Gastrocnemius medialis (tissue), 4 donors: ENCODE data around the gene WNT7A. TPM values are rescaled to one million over a fixed set of nuclear protein-coding genes. Genes with fewer than 3 reads are reported as not detected.

ENCODE experiments used
- ATAC-seq, 2 donors: fragments of 150-250 bp; one replicate each; pipeline ENCODE4 v1.9.1; 2016
- DNase-seq, 2 donors: peaks; one replicate each; pipeline ENCODE4 v3.0.0-alpha.2; 2019
- H3K27ac ChIP-seq, 4 donors: fragments of 200-600 bp; sonication (generic); 1 replicate in 1 of 4; 2 replicates in 3 of 4; pipeline ENCODE4 v1.5.1; 2016 to 2018; ENCODE audit warnings: mild to moderate bottlenecking in 2 of 4, moderate library complexity in 1 of 4
- H3K27me3 ChIP-seq, 3 donors: fragments of 200-600 bp; sonication (generic) in 2 of 3; 1 replicate in 1 of 3; 2 replicates in 2 of 3; pipeline versions ENCODE4 v1.5.1 to v1.6.0; 2016 to 2019; ENCODE audit warnings: mild to moderate bottlenecking in 1 of 3, moderate library complexity in 1 of 3
- H3K36me3 ChIP-seq, 2 donors: fragments of 200-600 bp; sonication (generic) in 1 of 2; one replicate each; pipeline ENCODE4 v1.5.1; 2017 to 2018
- H3K4me1 ChIP-seq, 2 donors: fragments of 200-600 bp; sonication (generic) in 1 of 2; one replicate each; pipeline ENCODE4 v1.5.1; 2016 to 2017; ENCODE audit warnings: mild to moderate bottlenecking in 2 of 2
- H3K4me3 ChIP-seq, 4 donors: fragments of 200-600 bp; sonication (generic) in 3 of 4; 1 replicate in 1 of 4; 2 replicates in 3 of 4; pipeline ENCODE4 v1.5.1; 2016 to 2019; ENCODE audit warnings: mild to moderate bottlenecking in 2 of 4
- H3K9me3 ChIP-seq, 3 donors: fragments of 200-600 bp; sonication (generic) in 2 of 3; 1 replicate in 1 of 3; 2 replicates in 2 of 3; pipeline ENCODE4 v1.5.1; 2016 to 2019
- CTCF ChIP-seq, 5 experiments: fragments of 450-650 bp in 3 of 5; fragments of 200-600 bp in 2 of 5; sonication (generic) in 2 of 5; IDR thresholded peaks in 4 of 5; conservative IDR thresholded peaks in 1 of 5; 1 replicate in 4 of 5; 2 replicates in 1 of 5; pipeline ENCODE4 v1.5.1; 2016 to 2019; ENCODE audit warnings: antibody characterized with exemption in 5 of 5, mild to moderate bottlenecking in 3 of 5, moderate library complexity in 3 of 5
- POLR2A ChIP-seq, 2 donors: fragments of 450-650 bp; IDR thresholded peaks; one replicate each; pipeline ENCODE4 v1.6.1; 2017; ENCODE audit warnings: antibody characterized with exemption in 2 of 2, mild to moderate bottlenecking in 2 of 2, moderate library complexity in 2 of 2
- in situ Hi-C, 4 donors: fragments of 200-750 bp; cut with MboI; loops; one replicate each; pipeline versions ENCODE4 v1.15.0 to v1.8.0; 2017; ENCODE audit warnings: low sequenced_read_pairs in 4 of 4
- intact Hi-C: fragments of 100-400 bp; cut with DNase I; formaldehyde crosslinking; loops from one replicate; pipeline ENCODE4 v1.15.1; 2023; ENCODE audit warnings: low total_unique reads
- total RNA-seq, 4 donors: library from RNA; depleted of rRNA; stranded (reverse); fragments of >200 nt; gene quantifications; one replicate each; pipeline versions ENCODE4 v1.1.0 to v1.2.3, GENCODE V29; 2016

The WNT7A gene
- total RNA-seq, 4 donors from 2014 or later: not detected

DNA sequence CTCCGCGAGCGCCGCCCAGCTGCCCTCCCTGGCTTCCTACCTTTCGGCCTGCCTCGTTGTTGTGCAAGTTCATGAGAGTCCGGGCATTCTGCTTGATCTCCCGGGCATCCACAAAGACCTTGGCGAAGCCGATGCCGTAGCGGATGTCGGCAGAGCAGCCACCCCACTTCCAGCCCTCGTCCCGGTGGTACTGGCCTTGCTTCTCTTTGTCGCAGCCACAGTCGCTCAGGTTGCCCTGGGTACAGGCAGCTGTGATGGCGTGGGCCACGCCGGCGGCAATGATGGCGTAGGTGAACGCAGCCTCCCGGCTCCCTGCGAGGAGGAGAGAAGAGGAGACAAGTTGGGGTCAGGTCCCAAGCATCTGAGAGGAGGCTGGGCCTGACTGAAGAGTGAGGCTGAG lies 25.4 kb downstream of the WNT7A start:
- Histone ChIP-seq H3K9me3 (no peaks in the 10 kb centered on the region), H3K36me3 (no peaks in the 10 kb centered on the region), H3K27ac (no peak overlapping the region), H3K4me3 (no peak overlapping the region), H3K27me3 (peaks cover 3 to 13% (median 11%) of the 10 kb centered on the region in 3 donors), H3K4me1 (no peaks in the 10 kb centered on the region)
- ATAC-seq: no peak
- DNase-seq: no peak
- in situ Hi-C loops (no loop called here), intact Hi-C loops (no loop called here)
- no peak for TF ChIP-seq CTCF (IDR thresholded peaks at IDR 0.05 in 4 of 5, conservative IDR thresholded peaks at IDR 0.05 in 1 of 5)
- TF ChIP-seq POLR2A (IDR thresholded peaks at IDR 0.05): no peak

DNA sequence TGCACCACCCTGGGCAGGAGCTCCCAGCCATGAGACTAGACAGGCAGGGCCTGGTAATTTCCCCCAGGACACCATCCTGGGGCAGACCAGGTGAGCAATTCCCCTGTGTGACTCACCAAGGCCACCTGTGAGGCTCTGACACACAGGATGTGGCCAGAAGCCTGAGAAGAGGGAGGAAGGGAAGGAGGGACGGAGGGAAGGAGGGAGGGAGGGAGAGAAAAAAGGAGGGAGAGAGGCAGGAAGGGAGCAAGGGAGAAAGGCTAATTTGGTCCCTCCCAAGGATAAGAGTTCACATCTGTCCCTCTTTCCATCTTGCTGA lies 25.9 kb downstream of the WNT7A start:
- no peak for DNase-seq
- TF ChIP-seq POLR2A (IDR thresholded peaks at IDR 0.05) (no peak), CTCF (IDR thresholded peaks at IDR 0.05 in 4 of 5, conservative IDR thresholded peaks at IDR 0.05 in 1 of 5) (no peak)
- in situ Hi-C loops (no loop called here), intact Hi-C loops (no loop called here)
- H3K27me3 ChIP-seq: peaks cover 3 to 11% (median 10%) of the 10 kb centered on the region in 3 donors
- ATAC-seq: no peak
- H3K36me3 ChIP-seq: no peaks in the 10 kb centered on the region
- H3K4me3 ChIP-seq: no peak overlapping the region
- no peaks in the 10 kb centered on the region for H3K4me1 ChIP-seq
- H3K27ac ChIP-seq: no peak overlapping the region
- H3K9me3 ChIP-seq: no peaks in the 10 kb centered on the region

GRCh38 chr3:13853256-13853977 lies 26.5 kb downstream of the WNT7A start:
- Histone ChIP-seq H3K4me3 (no peak overlapping the region), H3K36me3 (no peaks in the 10 kb centered on the region), H3K4me1 (no peaks in the 10 kb centered on the region), H3K9me3 (no peaks in the 10 kb centered on the region), H3K27ac (no peak overlapping the region), H3K27me3 (peaks cover 3 to 11% (median 9%) of the 10 kb centered on the region in 3 donors)
- TF ChIP-seq CTCF (IDR thresholded peaks at IDR 0.05 in 4 of 5, conservative IDR thresholded peaks at IDR 0.05 in 1 of 5) (no peak), POLR2A (IDR thresholded peaks at IDR 0.05) (no peak)
- no peak for ATAC-seq
- intact Hi-C loops (no loop called here), in situ Hi-C loops (no loop called here)
- no peak for DNase-seq

DNA sequence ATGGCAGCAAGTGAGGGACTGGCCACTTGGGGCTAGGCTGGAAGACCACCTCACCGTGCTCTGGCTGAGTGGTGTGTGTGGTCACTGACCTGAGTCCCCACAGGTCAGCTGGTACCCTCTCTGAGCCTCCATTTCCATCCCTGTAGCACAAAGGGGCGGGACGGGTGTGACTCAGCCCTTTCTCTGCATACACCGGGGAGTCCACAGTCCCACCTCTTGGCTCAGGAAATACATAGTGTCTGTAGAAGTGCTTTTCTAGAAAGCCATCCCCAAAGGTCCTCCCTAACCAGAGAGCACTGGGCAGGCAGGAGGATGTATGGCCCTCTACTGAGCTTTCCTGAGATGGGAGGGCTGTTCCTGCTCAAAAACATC lies 27.2 kb downstream of the WNT7A start:
- H3K27me3 ChIP-seq: peaks cover 3 to 4% (median 3%) of the 10 kb centered on the region in 3 donors
- no peak for DNase-seq
- intact Hi-C loops: no loop called here
- TF ChIP-seq CTCF (IDR thresholded peaks at IDR 0.05 in 4 of 5, conservative IDR thresholded peaks at IDR 0.05 in 1 of 5) (no peak), POLR2A (IDR thresholded peaks at IDR 0.05) (no peak)
- ATAC-seq: no peak
- no peaks in the 10 kb centered on the region for H3K36me3 ChIP-seq
- no peaks in the 10 kb centered on the region for H3K4me1 ChIP-seq
- no peak overlapping the region for H3K27ac ChIP-seq
- in situ Hi-C loops: no loop called here
- H3K9me3 ChIP-seq: no peaks in the 10 kb centered on the region
- no peak overlapping the region for H3K4me3 ChIP-seq
